ENCODE data around the gene KAT7. TPM values are rescaled to one million over a fixed set of nuclear protein-coding genes. Genes with fewer than 3 reads are reported as not detected.

KAT7 gene
- total and polyA plus RNA-seq, 10 of the 15 experiments (the other 5 are each of a cell fraction or from before 2014, with no cell fraction given): 6.6 to 45.8 (median 26.3) TPM

- in situ Hi-C loops (cut with MboI) (no loop called here), intact Hi-C loops (cut with micrococcal nuclease; ENCODE audit: unreplicated experiment) (no loop called here)
- H3K36me3 ChIP-seq (ENCODE audit: control insufficient read depth in 2 of 2, insufficient read depth in 2 of 2, low read length in 1 of 2): no peaks in the 10 kb centered on the region
- H3K4me2 ChIP-seq (ENCODE audit: control insufficient read depth, insufficient read depth): no peak overlapping the region
- SMC1A ChIA-PET (ENCODE audit: uncharacterized antibody, unreplicated experiment): interaction anchor here (1.7 to 1.9 kb wide), 2 partner anchors 122 kb away, joined by 4 to 6 read pairs; no protein-coding TSS in a partner anchor
- FAIRE-seq (no peak), DNase-seq (ENCODE audit: low read depth, low spot score) (no peak), ATAC-seq (no peak)
- peaks cover 0 to 2% of the 10 kb centered on the region in 2 experiments; a peak in 1 of 4 replicates for H3K27me3 ChIP-seq (replicated peaks in 1 of 2; ENCODE audit: control insufficient read depth in 2 of 2, insufficient read depth in 2 of 2, low read length in 1 of 2)
- H3K4me3 ChIP-seq: no peak overlapping the region
- H2AFZ ChIP-seq (ENCODE audit: control insufficient read depth, low read depth, low read length): no peak overlapping the region
- no peaks in the 10 kb centered on the region; the same call in 1 of the 2 replicates for H4K20me1 ChIP-seq (ENCODE audit: control insufficient read depth, insufficient read depth)
- POLR2A ChIA-PET: interaction anchor here (0.6 kb wide), 1 partner anchor 1107 kb away, joined by 7 read pairs; no protein-coding TSS in a partner anchor
- no peaks in the 10 kb centered on the region for H3K9me3 ChIP-seq (replicated peaks; ENCODE audit: control insufficient read depth, insufficient read depth, low read length)
- CTCF ChIA-PET: interaction anchor here (7.2 kb wide), 1 partner anchor 125 kb away, joined by 105 read pairs; the partner anchor contains the start of gene DLX3
- WGBS (ENCODE audit: insufficient coverage, insufficient replicate concordance, low lambda C conversion rate, missing lambda C conversion rate): 4% methylated on average over 2 of the region's 2 CpGs
- BruUV-seq (replicated peaks): no TSS peak
- no peak overlapping the region for H3K9ac ChIP-seq (ENCODE audit: control insufficient read depth, insufficient read depth, low read length)
- RAD21 ChIA-PET (ENCODE audit: unreplicated experiment): no interaction called here
- TF ChIP-seq NFYB (IDR thresholded peaks at IDR 0.05; ENCODE audit: insufficient read depth, low read depth, low read length): no peak
- no peak for TF ChIP-seq E4F1 (IDR thresholded peaks at IDR 0.05; ENCODE audit: borderline replicate concordance, partially characterized antibody)
- no peak for TF ChIP-seq ZNF687 (IDR thresholded peaks at IDR 0.05)
- TF ChIP-seq MTA3 (IDR thresholded peaks at IDR 0.05; ENCODE audit: borderline replicate concordance, low read length): no peak
- no peak for TF ChIP-seq CHD2 (IDR thresholded peaks at IDR 0.05; ENCODE audit: borderline replicate concordance, low read depth, low read length)
- no peak for TF ChIP-seq ZNF24 (IDR thresholded peaks at IDR 0.05)
- no peak for TF ChIP-seq IRF4 (IDR thresholded peaks at IDR 0.05; ENCODE audit: low read depth, low read length)
- no peaks in the 10 kb centered on the region for H3K79me2 ChIP-seq (ENCODE audit: control insufficient read depth, insufficient read depth, low read length)
- H3K4me1 ChIP-seq (ENCODE audit: control insufficient read depth, insufficient read depth, low read length): no peaks in the 10 kb centered on the region
- no peak overlapping the region for H3K27ac ChIP-seq (ENCODE audit: control insufficient read depth, insufficient read depth)
These were observed 86.4 kb downstream of the KAT7 start for GRCh38 chr17:49874911-49875310.

Measured in GM12878 (cell line).